Aorta (tissue), 5 donors: ENCODE measurements around the gene ATP8B1. TPM values are rescaled to one million over a fixed set of nuclear protein-coding genes. Genes with fewer than 3 reads are reported as not detected.

Experiments
- ATAC-seq: fragments of 200-7000 bp; cut with Tn5 transposase; one replicate; pipeline ENCODE4 v1.9.1; 2022; ENCODE audit warnings: moderate library complexity; ENCODE audit not compliant: low FRiP score
- DNase-seq, 2 donors: peaks; one replicate each; pipeline ENCODE4 v3.0.0-alpha.2; 2020
- H3K27ac ChIP-seq, 2 donors: one replicate each; pipeline ENCODE4 v1.5.1; 2013; ENCODE audit warnings: low read length in 2 of 2, mild to moderate bottlenecking in 2 of 2, moderate library complexity in 2 of 2, control low read depth in 1 of 2, inconsistent platforms in 1 of 2, low read depth in 1 of 2
- H3K27me3 ChIP-seq, 2 donors: one replicate each; pipeline ENCODE4 v1.6.1; 2013; ENCODE audit warnings: control low read depth in 1 of 2, low read length in 1 of 2, mild to moderate bottlenecking in 1 of 2, moderate library complexity in 1 of 2; ENCODE audit not compliant: insufficient read depth in 2 of 2, control insufficient read depth in 1 of 2
- H3K36me3 ChIP-seq, 2 donors: one replicate each; pipeline ENCODE4 v1.6.1; 2013; ENCODE audit warnings: control low read depth in 1 of 2, low read length in 1 of 2, mild to moderate bottlenecking in 1 of 2; ENCODE audit not compliant: insufficient read depth in 2 of 2, control insufficient read depth in 1 of 2
- H3K4me1 ChIP-seq, 2 donors: one replicate each; pipeline ENCODE4 v1.6.1; 2013; ENCODE audit warnings: low read length in 2 of 2, control low read depth in 1 of 2, mild to moderate bottlenecking in 1 of 2, moderate library complexity in 1 of 2; ENCODE audit not compliant: insufficient read depth in 2 of 2, control insufficient read depth in 1 of 2
- H3K4me3 ChIP-seq, 2 donors: one replicate each; pipeline ENCODE4 v1.5.1; 2013; ENCODE audit warnings: low read length in 2 of 2, control low read depth in 1 of 2, mild to moderate bottlenecking in 1 of 2
- H3K9me3 ChIP-seq: one replicate; pipeline ENCODE4 v1.6.1; 2013; ENCODE audit warnings: mild to moderate bottlenecking, low read length; ENCODE audit not compliant: control insufficient read depth
- WGBS, 2 donors: extraction: QIAGEN DNeasy Blood & Tissue Kit; methylation state at CpG; one replicate each; pipeline ENCODE4 v1.1.7; 2013; 5-methylcytosine and 5-hydroxymethylcytosine counted together
- intact Hi-C, 2 donors: fragments of 100-400 bp; cut with DNase I; formaldehyde crosslinking; loops; one replicate each; pipeline versions ENCODE4 v1.14.2 to v1.15.0; 2022
- polyA plus RNA-seq, 2 donors: library from polyadenylated mRNA; stranded (reverse); fragments of 200-250 nt; gene quantifications; one replicate each; pipeline ENCODE4 v1.2.3, GENCODE V29; 2013
- total RNA-seq, 2 donors: library from RNA; stranded (reverse); fragmentation: NEBNext Ultra II Directional; extraction: Animal tissue kit (Norgen Biotek cat#: 25700); gene quantifications; one replicate each; pipeline ENCODE4 v1.2.1, GENCODE V29; 2021
- donor health status: healthy with polysubstance abuse.
- donor health status: Bipolar disorder and iron deficiency.
- donor health status: DM: no; HTN: no; CAD: no.
- donor health status: DM: no; HTN: no; CAD: no.
- donor health status: DM: yes; HTN: yes; CAD: no.

Gene ATP8B1
- total and polyA plus RNA-seq, 4 donors, result 11.6 to 101 (median 54.8) TPM

DNA sequence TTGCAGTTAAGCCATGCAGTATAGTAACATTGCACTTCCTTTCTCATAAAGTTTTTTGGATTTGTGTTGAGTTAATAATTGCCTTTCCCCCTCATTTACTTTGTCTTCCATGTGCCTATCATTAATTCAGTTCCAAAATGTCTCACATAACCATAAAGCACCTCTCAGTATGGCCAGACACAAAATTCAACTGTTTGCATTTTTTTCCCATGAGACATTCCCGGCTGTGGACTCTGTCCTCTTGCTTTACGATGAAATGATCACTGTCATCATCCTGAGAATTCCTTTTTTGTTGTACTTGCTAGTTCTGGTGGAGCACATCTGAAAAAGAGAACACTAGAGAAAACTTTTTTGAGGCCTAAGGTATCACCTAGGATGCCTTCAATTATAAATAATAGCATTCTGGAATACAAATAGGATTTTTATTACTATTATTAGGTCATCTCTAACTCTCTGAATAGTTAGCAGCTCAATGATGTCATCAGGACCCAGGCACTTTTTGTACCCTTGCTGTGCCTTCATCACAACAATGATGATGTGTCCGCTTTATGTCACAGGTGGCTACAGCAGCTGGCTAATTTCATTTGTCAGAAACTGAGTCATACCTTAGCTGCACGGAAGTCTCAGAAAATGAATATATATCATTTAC lies 8.5 kb upstream of the ATP8B1 start:
- no peak for DNase-seq
- H3K27ac ChIP-seq, result no peak overlapping the region

DNA sequence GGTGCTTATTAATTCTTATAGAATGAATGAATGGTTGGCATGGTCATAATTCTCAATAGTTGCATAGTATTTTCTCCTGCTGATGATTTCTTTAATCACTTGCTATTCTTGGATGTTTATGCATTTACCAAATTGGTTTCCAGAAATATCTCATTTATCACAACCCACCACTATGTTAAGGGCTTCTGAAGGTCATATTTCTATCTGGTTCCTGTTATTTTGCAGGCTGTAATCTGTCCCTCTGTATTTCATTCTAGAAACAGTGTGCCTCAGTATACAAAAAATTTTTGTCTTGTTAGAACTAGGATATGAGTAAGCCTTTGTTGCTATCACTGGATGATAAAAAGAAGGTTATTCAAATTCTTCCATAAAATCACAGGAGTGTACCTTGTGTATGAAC lies 6.1 kb upstream of the ATP8B1 start:
- Histone ChIP-seq H3K27ac (no peak overlapping the region), H3K4me1 (no peaks in the 10 kb centered on the region), H3K9me3 (no peaks in the 10 kb centered on the region), H3K36me3 (no peaks in the 10 kb centered on the region), H3K4me3 (no peak overlapping the region), H3K27me3 (no peaks in the 10 kb centered on the region)
- no peak for ATAC-seq
- no peak for DNase-seq
- intact Hi-C loops, result no loop called here

More for the DNA sequence above, 8.5 kb upstream of the ATP8B1 start:
- H3K4me1 ChIP-seq, result no peaks in the 10 kb centered on the region
- ATAC-seq, result no peak
- intact Hi-C loops, result no loop called here
- H3K4me3 ChIP-seq, result no peak overlapping the region
- no peaks in the 10 kb centered on the region for H3K27me3 ChIP-seq
- H3K9me3 ChIP-seq, result no peaks in the 10 kb centered on the region
- 63 to 91% methylated on average over 4 of the region's 4 CpGs for WGBS, 2 donors
- H3K36me3 ChIP-seq, result no peaks in the 10 kb centered on the region

DNA sequence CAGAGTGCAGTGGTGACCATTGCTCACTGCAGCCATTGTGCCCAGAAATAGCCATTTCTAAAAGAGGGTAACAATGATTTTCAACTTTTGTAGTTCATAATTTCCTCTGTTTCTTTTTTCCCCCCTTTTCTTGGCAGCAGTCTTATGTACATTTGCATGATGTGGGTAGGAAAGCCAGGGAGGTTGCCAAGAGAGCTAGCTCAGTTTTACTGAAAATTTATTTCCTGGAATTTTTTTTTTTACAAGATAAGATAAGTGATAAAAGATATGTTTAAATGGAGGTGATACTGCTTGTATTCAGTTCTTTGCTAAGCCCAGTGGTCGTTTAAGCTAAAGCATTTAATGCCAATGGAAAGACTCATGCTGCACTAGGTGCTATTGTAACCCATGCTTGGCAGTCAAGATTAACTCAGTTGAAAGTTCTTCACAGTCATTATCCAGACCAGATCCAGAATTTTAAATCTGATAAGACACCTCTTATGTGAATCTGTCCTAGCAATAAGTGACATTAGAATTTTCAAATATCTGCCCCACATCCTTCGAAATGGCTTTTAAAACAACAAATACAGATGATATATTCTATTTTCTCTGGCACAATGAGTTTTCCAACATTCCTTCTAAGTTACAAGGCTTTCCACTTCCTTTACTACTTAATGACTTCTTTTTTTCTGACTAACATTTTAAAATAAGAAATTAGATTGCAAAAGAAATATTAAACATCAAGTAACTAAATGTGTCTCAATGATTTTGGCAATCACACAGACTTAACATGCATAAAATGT lies 4.4 kb upstream of the ATP8B1 start:
- ATAC-seq (no peak), DNase-seq (no peak)
- Histone ChIP-seq H3K36me3 (no peaks in the 10 kb centered on the region), H3K4me3 (no peak overlapping the region), H3K27ac (peak overlapping the region; percentile 71 to 76), H3K27me3 (no peaks in the 10 kb centered on the region), H3K4me1 (no peaks in the 10 kb centered on the region), H3K9me3 (no peaks in the 10 kb centered on the region)
- WGBS, 2 donors, result 0 to 3% methylated on average over 2 of the region's 2 CpGs
- intact Hi-C loops, result no loop called here

DNA sequence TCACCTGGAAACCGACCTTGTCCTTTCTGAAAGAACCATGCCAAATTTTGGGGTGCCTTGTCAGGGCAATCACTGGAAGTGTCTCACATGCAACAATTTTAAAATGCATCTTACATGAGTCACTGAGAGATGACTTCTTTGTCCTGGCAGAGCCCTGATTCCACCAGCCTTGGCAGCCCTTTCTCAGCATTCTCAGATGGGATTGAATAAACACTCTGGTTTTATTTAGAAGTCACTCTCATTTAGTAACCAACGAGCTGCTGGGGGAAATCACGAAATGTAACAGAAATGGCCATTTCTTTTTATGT lies 3.8 kb upstream of the ATP8B1 start:
- WGBS, 2 donors, result 1 to 4% methylated on average over 3 of the region's 3 CpGs
- Histone ChIP-seq H3K27me3 (no peaks in the 10 kb centered on the region), H3K36me3 (no peaks in the 10 kb centered on the region), H3K4me3 (no peak overlapping the region), H3K9me3 (no peaks in the 10 kb centered on the region), H3K4me1 (no peaks in the 10 kb centered on the region), H3K27ac (peak overlapping the region; percentile 76 to 84)
- DNase-seq (peak in 1 of 2 donors; percentile 67), ATAC-seq (peak; percentile 5)
- intact Hi-C loops, result no loop called here

DNA sequence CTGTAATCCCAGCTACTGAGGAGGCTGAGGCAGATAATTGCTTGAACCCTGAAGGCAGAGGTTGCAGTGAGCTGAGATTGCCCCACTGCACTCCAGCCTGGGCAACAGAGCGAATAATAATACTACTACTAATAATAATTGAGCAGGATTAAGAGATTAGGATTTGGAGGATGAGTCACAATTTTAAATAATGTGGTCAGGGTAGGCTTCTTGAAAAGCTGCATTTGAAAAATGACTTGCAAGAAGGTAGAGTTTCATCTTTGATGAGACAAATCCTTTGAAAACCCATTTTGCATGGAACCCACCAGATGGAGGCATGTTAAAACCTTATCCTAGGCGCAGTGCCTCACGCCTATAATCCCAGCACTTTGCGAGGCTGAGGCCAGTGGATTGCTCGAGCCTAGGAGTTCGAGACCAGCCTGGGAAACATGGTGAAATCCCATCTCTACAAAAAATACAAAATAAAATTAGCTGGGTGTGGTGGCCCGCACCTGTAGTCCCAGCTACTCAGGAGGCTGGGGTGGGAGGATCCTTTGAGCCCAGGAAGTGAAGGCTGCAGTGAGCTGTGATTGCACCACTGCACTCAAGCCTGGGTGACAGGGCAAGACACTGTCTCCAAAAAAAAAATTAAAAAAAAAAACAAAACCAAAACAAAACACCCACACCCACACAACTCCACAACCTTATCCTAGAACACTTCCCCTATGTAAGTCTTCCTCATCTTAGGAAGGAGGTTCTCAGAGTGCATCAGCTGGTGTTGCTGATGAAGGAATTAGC lies 3.3 kb upstream of the ATP8B1 start:
- H3K36me3 ChIP-seq, result no peaks in the 10 kb centered on the region
- no peaks in the 10 kb centered on the region for H3K4me1 ChIP-seq
- no peaks in the 10 kb centered on the region for H3K9me3 ChIP-seq
- peak overlapping the region; percentile 76 to 84 for H3K27ac ChIP-seq
- ATAC-seq, result no peak
- H3K4me3 ChIP-seq, result no peak overlapping the region
- DNase-seq, result no peak
- 78 to 90% methylated on average over 7 of the region's 7 CpGs for WGBS, 2 donors
- intact Hi-C loops, result no loop called here
- no peaks in the 10 kb centered on the region for H3K27me3 ChIP-seq

DNA sequence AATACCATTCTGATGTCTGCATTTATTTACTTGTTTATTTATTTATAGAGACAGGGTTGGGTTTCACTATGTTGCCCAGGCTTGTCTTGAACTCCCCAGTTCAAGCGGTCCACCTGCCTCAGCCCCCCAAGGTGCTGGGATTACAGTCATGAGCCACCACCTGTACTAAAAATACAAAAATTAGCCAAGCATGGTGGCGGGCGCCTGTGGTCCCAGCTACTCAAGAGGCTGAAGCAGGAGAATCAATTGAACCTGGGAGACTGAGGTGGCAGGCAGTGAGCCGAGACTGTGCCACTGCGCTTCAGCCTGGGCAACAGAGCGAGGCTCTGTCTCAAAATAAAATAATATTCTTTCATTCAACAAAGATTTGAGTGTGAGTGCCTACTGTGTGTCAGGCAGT lies 2.0 kb upstream of the ATP8B1 start:
- intact Hi-C loops, result no loop called here
- ATAC-seq (no peak), DNase-seq (no peak)
- Histone ChIP-seq H3K4me1 (no peaks in the 10 kb centered on the region), H3K36me3 (no peaks in the 10 kb centered on the region), H3K27ac (peak overlapping the region in 1 of 2 donors; percentile 9), H3K4me3 (no peak overlapping the region), H3K27me3 (no peaks in the 10 kb centered on the region), H3K9me3 (no peaks in the 10 kb centered on the region)
- 98 to 99% methylated on average over 6 of the region's 6 CpGs for WGBS, 2 donors

DNA sequence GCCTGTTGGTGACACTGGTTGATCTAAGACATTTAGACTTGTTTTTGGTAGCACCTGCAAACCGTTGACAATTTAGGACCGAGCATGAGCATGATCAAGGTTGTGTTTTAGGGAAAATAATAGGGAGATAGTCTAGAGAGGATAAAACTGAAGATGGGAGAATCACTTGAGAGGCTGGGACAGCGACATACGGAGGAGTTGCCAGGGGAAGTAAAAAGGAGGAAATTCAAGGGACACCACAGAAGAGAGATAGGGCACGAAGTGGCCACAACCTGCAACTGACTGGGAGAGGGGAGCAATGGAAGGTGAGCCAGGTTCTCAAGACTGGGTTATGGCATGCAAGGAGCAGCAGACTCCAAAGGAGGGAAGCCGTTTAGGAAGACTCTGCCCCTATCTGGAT lies 1.4 kb upstream of the ATP8B1 start:
- Histone ChIP-seq H3K4me1 (no peaks in the 10 kb centered on the region), H3K27ac (peak overlapping the region; percentile 81 to 83)
- intact Hi-C loops, result loop anchor here in 1 of 2 donors (5.0 kb wide), 4 partner anchors 37 to 182 kb away; partner anchors contain the start of gene NARS1

DNA sequence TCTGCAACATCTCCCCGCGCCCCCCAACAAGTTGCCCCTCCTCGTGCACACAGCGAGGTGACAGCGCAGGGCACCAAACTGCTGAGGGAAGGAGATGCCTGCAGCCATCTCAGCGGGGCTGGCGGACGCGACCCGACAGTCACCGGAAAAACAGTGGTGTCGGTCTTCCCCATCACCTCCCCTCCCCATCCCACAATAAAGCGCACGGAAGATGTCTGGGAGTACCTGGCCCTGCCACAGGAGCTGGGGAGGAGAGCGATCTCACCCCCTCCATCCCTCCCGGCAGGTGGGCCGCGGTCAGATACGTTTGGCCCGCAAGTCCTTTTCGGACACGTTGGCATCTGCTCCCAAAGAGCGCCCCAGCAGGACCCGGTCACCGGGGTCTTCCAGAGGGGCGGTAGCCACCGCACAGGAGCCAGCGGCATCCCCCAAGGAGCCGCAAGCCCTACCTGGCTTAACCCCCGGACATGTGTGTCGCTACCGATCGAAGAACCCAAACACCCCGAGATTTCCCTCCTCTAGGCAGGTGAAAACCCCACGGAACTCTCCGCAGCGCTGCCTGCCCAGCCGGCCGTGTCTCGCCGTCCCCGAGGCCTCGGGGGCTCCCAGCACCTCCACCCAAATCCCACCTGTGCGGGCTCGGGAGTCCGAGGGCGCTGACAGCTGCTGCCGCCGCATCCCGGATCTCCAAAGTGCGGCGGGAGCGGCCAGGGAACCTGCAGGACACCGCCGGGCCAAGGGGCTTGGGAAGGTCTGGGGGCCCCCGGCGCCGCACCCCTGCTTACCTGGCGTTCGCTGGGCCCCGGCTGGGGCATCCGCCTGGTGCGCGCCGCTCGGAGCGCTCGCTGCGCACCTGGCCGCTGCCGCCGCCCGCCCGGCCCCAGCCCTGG lies 657 bp downstream of the ATP8B1 start:
- ATAC-seq, result no peak
- 0 to 1% methylated on average over 58 to 74 of the region's 74 CpGs for WGBS, 2 donors
- DNase-seq, result no peak
- no peaks in the 10 kb centered on the region for H3K9me3 ChIP-seq
- H3K4me3 ChIP-seq, result peak overlapping the region; percentile 57 to 83
- intact Hi-C loops, result loop anchor here in 1 of 2 donors (5.0 kb wide), 4 partner anchors 35 to 180 kb away; partner anchors contain the start of gene NARS1
- no peaks in the 10 kb centered on the region for H3K27me3 ChIP-seq
- no peaks in the 10 kb centered on the region for H3K36me3 ChIP-seq
- H3K4me1 ChIP-seq, result no peaks in the 10 kb centered on the region
- peak overlapping the region; percentile 81 to 85 for H3K27ac ChIP-seq

More for the DNA sequence above, 1.4 kb upstream of the ATP8B1 start:
- Histone ChIP-seq H3K9me3 (no peaks in the 10 kb centered on the region), H3K36me3 (no peaks in the 10 kb centered on the region), H3K4me3 (no peak overlapping the region), H3K27me3 (no peaks in the 10 kb centered on the region)
- DNase-seq (no peak), ATAC-seq (no peak)
- 79 to 86% methylated on average over 6 of the region's 6 CpGs for WGBS, 2 donors
